GM18517 (cell line): ENCODE measurements around the gene NMBR.
"Not testable (repeated sequence)": the region's sequence is repeated elsewhere in the genome, so short reads cannot be mapped to it uniquely, and the experiment has no call there.

Experiments
- ATAC-seq: cut with Tn5 transposase; IDR thresholded peaks from one replicate; pipeline ENCODE4 v1.9.1; 2021; ENCODE audit warnings: mild to moderate bottlenecking, moderate library complexity; ENCODE audit not compliant: unreplicated experiment

The NMBR gene

DNA sequence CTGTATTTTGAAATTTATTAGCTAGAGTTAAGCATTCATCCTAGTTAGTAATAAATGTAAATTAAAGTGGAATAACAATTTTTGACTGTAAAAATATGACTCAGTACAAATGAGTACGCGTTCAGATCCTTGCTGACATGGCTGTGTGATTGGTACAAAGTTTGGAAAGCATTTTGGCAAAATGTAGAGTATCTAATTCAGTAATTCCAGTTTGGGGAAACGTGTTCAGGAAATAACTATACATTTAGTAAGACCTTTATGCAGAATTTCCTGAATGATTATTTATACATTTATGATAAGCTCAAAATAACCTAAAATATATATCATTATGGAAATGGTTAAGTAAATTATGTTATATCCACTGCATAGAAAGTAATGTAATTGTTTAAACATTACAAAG, 8.2 kb upstream of the NMBR start:
- no peak for ATAC-seq

DNA sequence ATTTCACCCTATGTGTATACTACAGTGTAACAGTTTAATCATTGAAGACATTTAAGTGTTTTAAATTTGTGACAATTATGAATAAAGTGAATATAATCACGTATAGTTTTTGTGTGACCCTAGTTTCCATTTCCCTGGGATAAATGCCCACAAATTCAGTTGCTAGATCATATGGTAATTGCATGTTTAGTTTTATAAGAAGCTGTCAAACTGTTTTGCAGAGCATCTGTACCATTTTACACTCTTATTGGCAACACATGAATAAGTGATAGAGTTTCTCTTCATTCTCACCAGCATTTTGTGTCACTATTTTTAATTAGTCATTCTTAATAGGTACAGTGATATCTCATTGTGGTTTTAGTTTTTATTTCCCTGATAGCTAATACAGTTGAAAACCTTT, 7.4 kb upstream of the NMBR start:
- no peak for ATAC-seq

DNA sequence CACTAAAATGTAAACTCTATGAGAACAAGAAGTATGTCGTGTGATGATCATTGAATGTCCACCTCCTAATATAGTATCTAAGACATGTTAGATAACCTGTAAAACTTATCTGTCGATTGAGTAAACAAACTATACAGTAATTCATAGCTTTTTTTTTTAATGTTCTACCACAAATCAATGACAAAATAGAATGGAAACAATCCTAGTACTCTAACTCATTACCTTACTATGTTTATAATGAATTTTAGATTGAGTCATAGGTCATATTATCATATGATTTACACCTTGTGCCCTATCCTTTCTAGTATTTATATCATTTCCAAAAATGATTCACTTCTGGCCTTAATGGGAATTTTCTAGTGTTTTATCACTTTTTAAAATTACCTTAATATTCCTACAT, 6.3 kb upstream of the NMBR start:
- no peak for ATAC-seq

DNA sequence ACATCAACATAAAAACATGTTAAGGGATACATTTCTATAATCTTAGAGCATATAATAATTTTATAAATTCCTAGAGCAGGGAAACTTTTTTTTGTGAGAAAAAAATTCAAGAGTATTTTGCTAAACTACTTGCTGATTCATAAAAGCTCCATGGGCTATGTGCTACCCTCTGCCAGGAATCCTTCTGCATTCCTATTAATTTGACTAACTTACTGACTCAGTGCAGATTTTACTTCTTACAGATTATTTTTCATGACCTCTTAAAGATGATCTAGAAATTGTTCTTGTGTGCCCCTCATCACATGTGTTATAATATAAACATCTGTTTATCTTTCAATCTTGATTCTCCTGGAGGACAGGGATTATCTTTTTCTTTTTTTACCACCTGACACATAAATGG, 5.8 kb upstream of the NMBR start:
- no peak for ATAC-seq

DNA sequence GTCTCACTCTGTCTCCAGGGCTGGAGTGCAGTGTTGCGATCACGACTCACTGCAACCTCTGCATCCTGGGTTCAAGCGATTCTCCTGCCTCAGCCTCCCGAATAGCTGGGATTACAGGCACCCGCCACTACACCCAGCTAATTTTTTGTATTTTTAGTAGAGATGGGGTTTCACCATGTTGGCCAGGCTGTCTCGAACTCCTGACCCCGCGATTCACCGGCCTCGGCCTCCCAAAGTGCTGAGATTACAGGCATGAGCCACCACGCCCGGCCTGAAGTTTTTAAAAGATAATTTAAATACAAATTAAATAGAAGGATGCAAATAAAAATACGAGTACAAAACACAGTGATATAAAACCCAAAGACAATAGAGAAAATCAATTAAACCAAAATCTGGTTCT, 5.4 kb downstream of the NMBR start:
- not testable (repeated sequence) for ATAC-seq

DNA sequence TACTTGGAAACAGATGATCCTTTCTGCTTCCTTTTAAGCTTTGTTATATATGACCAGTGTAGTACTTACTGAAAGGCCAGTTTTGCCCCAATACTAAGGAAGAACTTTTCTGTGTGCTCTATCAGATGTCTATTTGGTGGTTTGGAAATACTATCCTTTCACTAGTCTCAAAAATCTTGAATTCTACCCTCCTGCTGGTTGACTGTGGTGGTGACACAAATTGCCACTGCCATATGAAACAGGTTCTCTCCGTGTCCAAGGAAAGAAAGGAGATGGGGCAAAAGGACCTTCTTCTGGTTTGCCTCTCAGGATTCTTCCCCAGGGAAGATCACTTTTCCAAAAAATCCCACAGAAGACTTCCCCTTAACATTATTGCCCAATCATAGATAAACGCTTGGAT, 8.0 kb downstream of the NMBR start:
- no peak for ATAC-seq

DNA sequence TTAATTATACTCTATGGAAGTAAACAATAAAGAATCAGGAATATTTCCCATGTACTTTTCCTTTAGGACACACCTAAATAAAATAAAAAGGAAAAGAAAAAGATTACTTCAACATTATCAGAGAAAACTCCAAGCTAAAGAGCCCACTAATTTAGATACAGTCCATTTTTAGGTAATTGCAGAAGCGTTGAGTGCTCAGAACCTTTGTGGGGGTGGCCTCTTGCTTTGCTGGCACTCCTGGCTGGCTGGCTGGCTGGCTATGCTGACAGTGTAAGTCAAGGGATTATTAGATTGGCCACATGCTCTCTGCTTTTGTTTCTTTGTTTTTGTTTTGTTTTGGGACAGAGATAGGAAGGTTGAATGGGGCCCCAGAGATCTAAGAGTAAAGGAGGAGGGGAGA, 14.3 kb downstream of the NMBR start, which contains the start of gene GJE1:
GJE1 (plus strand) TSS at position 301 of the 400 bp plus-strand sequence. CDS start 234 bp downstream, outside the sequence.
- ATAC-seq = no peak

DNA sequence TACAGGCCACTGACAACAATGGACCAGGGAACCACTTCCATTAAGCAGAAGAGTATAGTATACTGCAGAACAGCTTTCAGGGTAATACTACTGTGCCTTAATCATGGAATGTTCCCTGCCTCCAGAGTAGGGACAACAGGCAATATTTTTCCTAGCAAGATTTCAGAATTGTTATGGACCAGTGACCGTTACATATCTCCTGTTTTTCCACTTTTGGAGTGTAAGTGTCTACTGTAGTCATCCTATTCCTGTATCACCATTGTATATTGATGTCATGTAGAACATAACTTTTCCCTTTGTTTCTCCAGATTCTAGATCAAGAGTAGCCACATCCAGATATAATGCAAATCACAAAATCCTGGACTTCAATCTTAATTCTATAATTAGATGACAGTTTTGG, 16.1 kb downstream of the NMBR start:
- no peak for ATAC-seq

DNA sequence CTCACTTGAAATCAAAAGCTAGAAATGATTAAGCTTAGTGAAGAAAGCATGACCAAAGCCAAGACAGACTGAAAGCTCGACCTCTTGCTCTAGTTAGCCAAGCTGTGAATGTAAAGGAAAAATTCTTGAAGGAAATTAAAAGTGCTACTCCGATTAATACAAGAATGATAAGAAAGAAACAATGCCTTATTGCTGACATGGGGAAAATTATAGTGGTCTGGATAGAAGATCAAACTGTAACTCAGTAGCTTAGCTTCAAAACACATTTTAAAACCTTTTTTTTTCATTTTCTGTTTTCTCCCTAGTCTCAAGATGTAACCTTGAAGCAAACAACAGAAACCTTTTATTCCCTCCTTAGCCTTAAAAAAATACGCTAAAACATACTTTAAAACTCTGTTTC, 25.6 kb downstream of the NMBR start:
- ATAC-seq = no peak

DNA sequence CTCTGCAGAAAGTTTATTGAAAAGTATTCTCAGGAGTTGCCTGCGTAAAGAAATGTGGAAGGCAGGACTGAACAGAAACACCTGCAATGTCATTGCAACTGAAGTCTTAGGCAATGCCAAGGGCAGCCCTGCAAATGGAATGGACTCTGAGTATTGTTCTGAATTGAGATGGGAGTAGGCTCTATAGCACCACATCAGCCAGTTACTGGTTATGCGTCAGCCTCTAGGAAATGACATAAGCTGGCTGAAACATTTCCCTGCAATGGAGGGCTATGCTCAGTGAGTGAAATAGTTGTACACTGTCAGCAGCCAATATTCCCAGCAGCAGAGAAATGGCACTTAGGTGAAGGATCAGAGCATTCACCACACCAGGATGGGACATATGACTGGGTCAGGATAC, 28.0 kb downstream of the NMBR start:
- no peak for ATAC-seq

DNA sequence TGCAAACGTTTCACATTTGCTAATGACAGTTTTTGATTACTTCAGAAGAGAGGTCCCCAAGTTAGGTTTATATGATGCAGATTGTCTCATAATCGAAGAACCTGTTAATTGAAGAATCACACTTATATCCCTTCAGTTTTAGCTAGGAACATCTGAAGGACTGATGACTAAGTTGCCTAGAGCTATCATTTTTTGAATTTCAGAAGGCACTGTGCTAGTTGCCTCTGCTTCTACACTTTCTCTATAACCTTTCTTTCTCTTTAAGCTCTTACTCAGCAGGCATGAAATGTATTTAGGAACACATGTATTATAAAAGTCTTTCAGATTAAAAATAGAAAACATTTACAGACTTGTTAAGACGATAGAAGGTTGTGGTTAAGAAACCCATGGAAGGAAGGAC, 28.6 kb downstream of the NMBR start:
- ATAC-seq = no peak

DNA sequence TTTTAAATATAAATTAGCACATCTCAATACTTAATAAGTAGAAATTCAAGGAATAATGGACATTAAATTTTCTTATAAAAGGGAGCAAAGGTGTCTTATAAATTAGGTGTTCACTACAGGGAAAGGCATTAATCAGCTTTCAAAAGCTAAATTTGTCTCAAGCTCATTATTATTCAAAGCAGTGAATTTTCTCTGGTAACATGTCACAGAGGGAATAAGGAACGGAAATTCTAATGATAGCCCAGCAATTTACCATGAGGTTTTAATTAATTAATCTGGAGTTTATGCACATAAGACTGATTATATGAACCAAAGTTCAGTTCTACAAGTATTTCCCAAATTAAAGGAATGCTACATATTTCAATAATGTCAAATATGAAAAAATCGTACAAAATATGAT, 29.6 kb downstream of the NMBR start:
- ATAC-seq = no peak

DNA sequence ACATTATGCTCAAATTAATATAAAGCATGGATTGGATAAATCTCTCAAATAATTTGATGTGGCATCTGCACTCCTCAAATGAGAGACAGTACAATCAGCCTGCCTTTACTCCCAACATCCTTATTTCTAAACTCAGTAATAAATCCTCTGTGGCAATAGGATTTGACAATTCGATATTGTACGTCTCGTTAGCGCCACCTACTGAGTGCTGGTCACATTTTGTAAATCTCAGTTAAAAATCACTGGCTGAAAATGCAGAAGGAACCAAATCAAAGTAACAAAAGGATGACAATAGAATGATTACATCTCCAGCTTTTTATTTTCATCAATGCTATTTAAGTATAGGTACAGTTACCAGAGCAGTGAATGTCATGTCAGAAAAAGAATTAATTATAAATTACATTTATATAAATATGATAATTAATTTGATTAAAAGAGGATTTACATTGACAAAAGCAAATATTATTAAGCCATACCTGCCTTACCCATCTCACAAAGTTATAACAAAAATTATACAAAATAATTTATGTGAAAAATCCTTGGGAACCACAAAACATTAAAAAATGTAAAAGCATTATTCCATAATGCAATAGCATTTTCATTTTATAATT, 34.4 kb downstream of the NMBR start:
- ATAC-seq = no peak

DNA sequence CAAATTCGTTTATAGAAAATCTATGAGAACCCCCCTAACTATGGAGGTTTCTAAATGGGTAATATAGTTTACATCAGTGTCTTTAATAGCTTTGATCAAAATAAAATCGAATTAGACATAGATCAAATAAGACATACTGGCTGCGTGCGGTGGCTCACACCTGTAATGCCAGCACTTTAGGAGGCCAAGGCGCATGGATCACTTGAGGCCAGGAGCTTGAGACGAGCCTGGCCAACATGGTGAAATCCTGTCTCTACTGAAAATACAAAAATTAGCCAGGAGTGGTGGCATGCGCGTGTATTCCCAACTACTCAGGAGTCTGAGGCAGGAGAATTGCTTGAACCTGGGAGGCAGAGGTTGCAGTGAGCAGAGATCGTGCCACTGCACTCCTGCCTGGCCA, 36.1 kb downstream of the NMBR start:
- not testable (repeated sequence) for ATAC-seq

DNA sequence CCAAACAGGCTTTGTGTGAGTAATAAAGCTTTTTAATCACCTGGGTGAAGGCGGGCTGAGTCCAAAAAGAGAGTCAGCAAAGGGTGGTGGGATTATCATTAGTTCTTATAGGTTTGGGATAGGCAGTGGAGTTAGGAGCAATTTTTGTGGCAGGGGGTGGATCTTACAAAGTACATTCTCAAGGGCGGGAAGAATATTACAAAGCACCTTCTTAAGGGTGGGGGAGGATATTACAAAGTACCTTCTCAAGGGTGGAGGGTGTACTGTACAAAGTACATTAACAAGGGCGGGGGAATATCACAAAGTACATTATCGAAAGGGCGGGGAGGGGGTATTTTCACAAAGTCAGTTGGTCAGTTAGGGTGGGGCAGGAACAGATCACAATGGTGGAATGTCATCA, 42.1 kb downstream of the NMBR start:
- not testable (repeated sequence) for ATAC-seq

DNA sequence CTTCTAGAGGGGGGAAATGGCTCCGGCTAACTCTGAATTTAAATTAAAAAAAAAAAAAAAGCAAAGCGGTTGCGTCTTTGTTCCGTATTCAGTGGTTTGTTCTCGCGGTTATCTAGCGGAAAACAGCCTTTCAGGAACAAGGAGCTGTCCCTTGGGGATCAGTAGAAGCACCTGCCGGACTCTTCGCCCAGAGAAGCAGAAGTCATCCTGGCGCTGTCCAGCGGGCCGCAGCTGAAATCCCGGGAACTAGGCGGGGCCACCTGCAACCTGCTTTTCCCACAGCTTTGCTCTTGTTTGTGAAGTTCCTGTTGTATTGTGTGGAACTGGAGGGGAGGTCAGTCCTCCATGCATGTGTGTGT, 58.1 kb downstream of the NMBR start:
- no peak for ATAC-seq

DNA sequence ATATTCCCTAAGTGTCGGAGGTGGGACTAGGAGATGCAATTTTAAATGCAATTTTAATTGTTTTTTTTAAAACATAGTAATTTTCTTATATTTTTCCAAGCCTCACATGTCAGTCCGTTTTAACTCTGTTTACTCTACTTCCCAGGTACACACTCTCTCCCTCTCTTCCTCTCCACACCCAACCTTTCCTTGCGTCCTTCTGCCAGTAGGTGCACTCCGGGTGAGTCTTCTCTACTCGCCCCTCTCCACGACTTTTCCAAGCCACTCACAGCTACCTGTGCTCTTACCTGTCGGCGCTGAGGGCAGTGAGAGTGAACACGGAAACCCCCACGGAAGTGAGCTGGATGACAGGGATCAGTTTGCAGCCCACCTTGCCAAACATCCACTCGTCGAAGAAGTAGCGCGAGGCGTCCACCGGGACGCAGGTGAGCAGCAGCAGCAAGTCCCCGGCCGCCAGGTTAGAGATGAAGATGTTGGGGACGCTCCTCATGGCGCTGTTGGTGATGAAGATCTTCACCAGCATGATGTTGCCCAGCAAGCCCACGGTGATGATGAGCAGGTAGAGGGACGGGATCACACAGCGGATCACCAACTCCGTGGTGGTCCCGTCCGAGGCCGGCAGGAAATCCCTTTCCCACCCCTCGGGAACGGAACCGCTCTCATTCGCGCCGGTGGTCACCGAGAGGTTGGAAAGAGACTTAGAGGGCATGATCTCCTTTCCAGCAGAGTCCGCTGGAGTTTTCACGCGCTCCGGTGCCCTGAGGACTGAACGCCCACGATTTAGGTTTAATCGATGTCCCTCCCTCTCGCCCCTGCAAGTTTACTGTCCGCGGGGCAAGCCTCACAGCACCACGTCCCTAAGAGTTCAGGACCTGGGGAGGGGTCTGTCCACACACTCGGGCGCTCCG, 58.7 kb downstream of the NMBR start:
- ATAC-seq = no peak

DNA sequence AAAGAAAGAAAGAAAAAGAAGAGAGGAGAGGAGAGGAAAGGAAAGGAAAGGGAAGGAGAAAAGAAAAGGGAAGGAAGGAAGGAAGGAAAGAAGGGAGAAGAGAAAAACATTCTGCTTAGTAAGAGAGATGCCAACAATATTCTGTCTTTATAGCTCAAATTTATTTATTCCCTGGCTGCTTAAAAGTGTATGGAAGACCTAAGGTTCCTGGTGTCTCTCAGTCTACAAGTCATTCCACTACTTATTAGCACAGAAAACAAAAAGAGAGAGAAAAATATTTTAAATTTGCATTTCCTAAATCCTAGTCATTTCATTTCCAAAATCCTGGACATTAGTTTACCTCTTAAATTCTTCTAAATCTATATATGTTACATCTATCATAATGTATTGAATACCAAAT, 67.8 kb downstream of the NMBR start:
- ATAC-seq = no peak

DNA sequence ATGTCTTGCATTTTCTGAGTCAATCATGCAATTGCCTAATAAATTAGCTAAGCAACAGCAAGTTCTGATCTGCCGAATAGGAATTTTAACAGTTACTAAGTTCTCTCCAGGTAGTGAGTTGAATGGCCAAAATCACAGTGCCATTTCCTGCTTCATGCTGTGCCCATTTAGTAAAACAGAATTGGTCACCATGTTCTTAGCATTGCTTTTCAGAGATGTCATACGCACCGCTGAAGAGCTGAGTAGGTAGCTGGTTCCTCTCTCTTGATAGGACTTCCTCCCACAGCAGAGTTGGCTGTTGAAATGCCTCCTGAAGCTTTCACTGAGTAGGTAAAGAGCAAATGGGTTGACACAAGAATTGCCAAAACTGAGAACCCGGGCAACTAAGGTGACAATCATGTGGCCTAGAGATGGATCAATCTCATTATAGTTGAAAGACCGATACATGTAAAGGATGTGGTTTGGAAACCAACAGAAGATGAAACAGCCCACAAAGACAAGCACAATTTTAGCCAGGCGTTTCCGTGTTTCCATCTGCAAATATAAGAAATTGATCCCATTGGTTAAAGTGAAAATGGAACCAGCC, 71.3 kb downstream of the NMBR start:
- no peak for ATAC-seq

DNA sequence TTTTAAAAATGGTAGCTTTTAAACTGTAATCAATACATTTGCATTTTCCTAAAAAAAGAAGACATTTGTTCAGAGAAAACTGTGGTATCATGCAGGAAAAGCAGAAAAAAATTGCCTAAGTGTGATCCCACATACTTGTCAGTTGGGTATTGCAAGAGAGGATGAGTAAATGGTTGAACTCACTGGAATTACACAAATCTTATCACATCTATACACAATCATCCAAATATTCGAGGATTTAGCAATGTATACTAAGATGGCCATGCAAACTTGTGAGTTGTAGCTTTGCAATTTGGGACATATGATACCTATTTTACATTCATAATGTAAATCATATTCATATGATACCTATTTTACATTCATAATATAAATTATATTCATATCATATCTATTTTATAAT, 72.4 kb downstream of the NMBR start:
- ATAC-seq = no peak

DNA sequence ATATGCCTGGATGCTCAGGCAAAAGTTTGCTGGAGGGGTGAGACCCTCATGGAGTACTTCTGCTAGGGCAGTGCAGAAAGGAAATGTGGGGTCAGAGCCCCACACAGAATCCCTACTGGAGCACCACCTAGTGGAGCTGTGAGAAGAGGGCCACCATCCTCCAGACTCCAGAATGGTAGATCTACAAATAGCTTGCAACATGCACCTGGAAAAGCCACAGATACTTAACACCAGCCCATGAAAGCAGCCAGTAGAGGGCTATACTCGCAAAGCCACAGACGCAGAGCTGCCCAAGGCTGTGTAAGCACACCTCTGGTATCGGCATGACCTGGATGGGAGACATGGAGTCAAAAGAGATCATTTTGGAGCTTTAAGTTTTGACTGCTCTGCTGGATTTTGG, 74.9 kb downstream of the NMBR start:
- no peak for ATAC-seq

DNA sequence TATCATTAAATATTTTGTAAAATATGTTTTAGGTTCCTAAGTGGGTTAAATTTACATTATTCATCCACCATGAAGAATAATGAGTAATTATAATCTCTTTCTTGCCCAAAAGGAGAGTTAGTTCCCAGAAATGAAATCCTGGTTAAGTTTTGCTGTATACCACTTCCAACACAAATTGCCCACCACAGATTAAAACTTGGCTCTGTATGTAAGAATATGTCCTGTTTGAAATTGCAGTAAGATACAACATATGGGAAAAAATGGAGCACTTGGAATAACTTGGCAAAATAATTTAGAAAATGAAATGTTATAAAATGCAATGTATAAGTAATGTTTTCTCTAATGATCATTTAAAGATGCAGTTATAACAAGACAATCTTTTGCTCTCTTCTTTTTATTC, 78.5 kb downstream of the NMBR start:
- ATAC-seq = no peak
